ENCODE results near the gene CARD14. TPM values are rescaled to one million over a fixed set of nuclear protein-coding genes. Genes with fewer than 3 reads are reported as not detected.
"Not testable (repeated sequence)": the region's sequence is repeated elsewhere in the genome, so short reads cannot be mapped to it uniquely, and the experiment has no call there.

Gene CARD14
- total RNA-seq, 1 donor from 2014 or later: 1.1 TPM

- Histone ChIP-seq H3K36me3 (no peaks in the 10 kb centered on the region), H3K9me3 (no peaks in the 10 kb centered on the region), H3K27ac (no peak overlapping the region), H3K4me1 (peaks cover 0 to 5% of the 10 kb centered on the region in 2 donors), H3K27me3 (no peaks in the 10 kb centered on the region), H3K4me3 (no peak overlapping the region)
- no peak for TF ChIP-seq CTCF (IDR thresholded peaks at IDR 0.05)
- no peak for DNase-seq (ENCODE audit: low spot score in 2 of 2)
- intact Hi-C loops (cut with DNase I): no loop called here
These were observed 17.6 kb upstream of the CARD14 start for GRCh38 chr17:80152081-80152702.

GRCh38 chr17:80153004-80153403, 16.8 kb upstream of the CARD14 start:
- H3K4me1 ChIP-seq: peaks cover 0 to 3% of the 10 kb centered on the region in 2 donors
- H3K27me3 ChIP-seq: no peaks in the 10 kb centered on the region
- no peaks in the 10 kb centered on the region for H3K36me3 ChIP-seq
- no peak overlapping the region for H3K27ac ChIP-seq
- H3K4me3 ChIP-seq: no peak overlapping the region
- no peak for TF ChIP-seq CTCF (IDR thresholded peaks at IDR 0.05)
- no peaks in the 10 kb centered on the region for H3K9me3 ChIP-seq
- DNase-seq (ENCODE audit: low spot score in 2 of 2): no peak
- intact Hi-C loops (cut with DNase I): no loop called here

- no peaks in the 10 kb centered on the region for H3K36me3 ChIP-seq
- no peaks in the 10 kb centered on the region for H3K9me3 ChIP-seq
- no peak for DNase-seq (ENCODE audit: low spot score in 2 of 2)
- no peak overlapping the region for H3K27ac ChIP-seq
- H3K4me1 ChIP-seq: no peaks in the 10 kb centered on the region
- intact Hi-C loops (cut with DNase I): no loop called here
- TF ChIP-seq CTCF (IDR thresholded peaks at IDR 0.05): no peak
- H3K4me3 ChIP-seq: no peak overlapping the region
- H3K27me3 ChIP-seq: no peaks in the 10 kb centered on the region
These were observed 15.7 kb upstream of the CARD14 start for GRCh38 chr17:80154166-80154565.

DNA sequence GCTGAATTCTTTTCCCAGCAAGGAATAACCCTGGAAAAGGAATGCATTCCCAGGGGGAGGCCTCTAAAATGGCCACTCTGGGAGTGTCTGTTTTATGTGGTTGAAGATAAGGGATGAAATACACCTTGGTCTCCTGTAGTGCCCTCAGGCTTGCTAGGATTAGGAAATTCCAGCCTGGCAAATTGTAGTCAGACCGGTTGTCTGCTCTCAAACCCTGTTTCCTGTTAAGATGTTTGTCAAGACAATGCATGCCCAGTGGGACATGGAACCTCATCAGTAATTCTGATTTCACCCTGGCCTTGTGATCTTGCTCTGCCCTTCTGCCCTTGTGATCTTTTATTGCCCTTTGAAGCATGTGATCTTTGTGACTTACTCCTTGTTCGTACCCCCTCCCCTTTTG, 14.2 kb upstream of the CARD14 start:
- H3K27ac ChIP-seq; intact Hi-C loops (cut with DNase I); DNase-seq (ENCODE audit: low spot score in 2 of 2); H3K4me3 ChIP-seq; H3K27me3 ChIP-seq; H3K36me3 ChIP-seq; H3K9me3 ChIP-seq; H3K4me1 ChIP-seq: not testable (repeated sequence)

GRCh38 chr17:80158846-80159245, 11.0 kb upstream of the CARD14 start:
- Histone ChIP-seq H3K9me3 (no peaks in the 10 kb centered on the region), H3K4me3 (no peak overlapping the region), H3K27ac (no peak overlapping the region), H3K4me1 (no peaks in the 10 kb centered on the region), H3K27me3 (no peaks in the 10 kb centered on the region), H3K36me3 (no peaks in the 10 kb centered on the region)
- TF ChIP-seq CTCF (IDR thresholded peaks at IDR 0.05): no peak
- intact Hi-C loops (cut with DNase I): no loop called here
- DNase-seq (ENCODE audit: low spot score in 2 of 2): no peak

DNA sequence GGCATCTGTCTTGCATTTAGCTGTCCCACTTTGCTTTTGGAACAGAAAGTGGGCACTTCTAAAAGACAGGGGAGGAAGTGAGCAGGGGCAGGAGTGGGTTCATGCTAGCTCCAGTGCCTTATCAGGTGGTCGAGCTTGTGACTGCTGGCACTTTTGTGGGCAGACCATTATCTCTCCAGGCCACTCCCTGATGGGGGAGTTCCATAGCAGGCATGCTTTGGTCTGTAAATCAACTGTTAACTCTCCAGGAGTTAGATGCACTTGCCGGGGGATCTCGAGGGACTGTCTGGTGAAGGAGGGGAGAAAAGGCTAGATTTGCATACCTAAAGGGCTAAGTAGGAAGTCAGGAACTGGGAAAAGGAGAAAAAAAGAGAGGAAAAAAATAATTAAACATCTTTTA, 9.3 kb upstream of the CARD14 start:
- intact Hi-C loops (cut with DNase I): no loop called here
- no peak for DNase-seq (ENCODE audit: low spot score in 2 of 2)
- Histone ChIP-seq H3K4me1 (no peaks in the 10 kb centered on the region), H3K36me3 (no peaks in the 10 kb centered on the region), H3K4me3 (no peak overlapping the region), H3K27me3 (no peaks in the 10 kb centered on the region), H3K9me3 (no peaks in the 10 kb centered on the region), H3K27ac (no peak overlapping the region)
- TF ChIP-seq CTCF (IDR thresholded peaks at IDR 0.05): no peak

All from ascending aorta (tissue), 2 donors.